OCI-LY3 (cell line): Measurements from ENCODE around the gene IFIH1.

Experiments
- CTCF ChIP-seq: fragments of 200-600, 300-600 bp; sonication (generic); IDR thresholded peaks from 2 replicates; pipeline ENCODE4 v1.5.1; 2014; ENCODE audit warnings: antibody characterized with exemption, low read length, low read depth
- EZH2phosphoT487 ChIP-seq: fragments of 200-600 bp; shearing (Covaris generic); IDR thresholded peaks from 2 replicates; pipeline ENCODE4 v1.6.1; 2018; ENCODE audit warnings: antibody characterized with exemption, mixed run types, low read depth

DNA sequence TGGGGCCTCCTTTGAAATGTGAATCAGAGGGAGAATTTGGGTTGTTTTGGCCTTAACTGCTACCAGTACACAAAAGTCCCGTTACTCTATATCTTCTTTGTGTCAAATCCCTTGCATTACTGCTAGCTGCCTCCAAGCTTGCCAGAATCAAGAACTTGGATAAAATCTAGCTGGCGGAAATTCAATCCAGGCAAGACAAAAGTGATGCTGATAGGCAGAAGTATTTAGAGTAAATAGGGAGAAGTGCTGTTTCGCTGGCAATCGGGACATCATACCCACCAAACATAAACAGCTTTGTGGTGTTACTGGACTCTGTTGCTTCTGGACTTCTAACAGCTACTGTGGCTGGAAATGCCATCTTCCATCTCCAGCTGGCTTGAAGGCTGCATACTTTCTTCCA is 2.5 kb downstream of the IFIH1 start:
- TF ChIP-seq CTCF (no peak), EZH2phosphoT487 (no peak)
